ENCODE measurements around the gene TOMM22.

Gene TOMM22

DNA sequence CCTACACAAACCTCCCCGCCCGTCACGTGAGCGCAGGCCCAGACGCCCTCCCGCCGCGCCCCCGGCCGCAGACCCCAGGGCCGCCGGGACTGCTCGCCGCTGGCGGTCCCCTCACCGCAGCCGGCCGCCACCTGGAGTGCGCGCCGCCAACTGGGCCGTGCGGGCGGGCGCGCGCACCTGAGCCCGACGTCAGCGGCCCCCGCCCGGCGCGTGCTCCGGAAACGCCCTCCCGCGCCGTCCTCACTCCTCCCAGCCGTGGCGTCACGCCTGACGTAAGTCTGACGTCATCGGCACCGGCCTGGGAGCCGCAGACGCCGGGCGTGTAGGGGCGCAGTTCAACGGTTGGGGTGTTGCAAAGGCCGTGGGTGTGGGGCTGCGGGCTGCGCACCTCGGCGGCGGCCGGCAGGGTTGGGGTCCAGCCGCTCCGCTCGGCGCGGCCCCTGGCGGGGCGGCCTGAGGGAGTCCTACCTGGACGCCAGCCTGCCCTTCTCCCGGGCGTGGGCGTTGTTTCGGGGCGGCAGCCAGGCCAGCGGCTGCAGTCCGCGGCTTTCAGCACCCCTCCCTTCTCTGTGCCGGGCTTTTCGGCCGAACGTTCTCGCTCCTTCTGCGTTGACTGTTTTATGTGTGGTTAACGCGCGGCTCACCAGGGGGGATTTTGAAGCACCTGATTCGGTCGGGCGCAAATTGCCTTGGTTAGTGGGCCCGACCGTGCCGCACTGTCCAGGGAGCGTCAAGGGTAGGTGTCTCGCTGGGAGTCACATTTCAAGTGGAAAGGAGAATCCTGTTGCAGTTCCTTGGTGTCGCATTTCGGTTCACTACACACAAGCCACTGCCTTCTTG, 19.3 kb downstream of the TOMM22 start, which contains the start of gene JOSD1:
JOSD1 (minus strand) TSS at position 155 of the 840 bp plus-strand sequence. CDS start 956 bp downstream, outside the sequence.
- TF ChIP-seq, protein P1, sequence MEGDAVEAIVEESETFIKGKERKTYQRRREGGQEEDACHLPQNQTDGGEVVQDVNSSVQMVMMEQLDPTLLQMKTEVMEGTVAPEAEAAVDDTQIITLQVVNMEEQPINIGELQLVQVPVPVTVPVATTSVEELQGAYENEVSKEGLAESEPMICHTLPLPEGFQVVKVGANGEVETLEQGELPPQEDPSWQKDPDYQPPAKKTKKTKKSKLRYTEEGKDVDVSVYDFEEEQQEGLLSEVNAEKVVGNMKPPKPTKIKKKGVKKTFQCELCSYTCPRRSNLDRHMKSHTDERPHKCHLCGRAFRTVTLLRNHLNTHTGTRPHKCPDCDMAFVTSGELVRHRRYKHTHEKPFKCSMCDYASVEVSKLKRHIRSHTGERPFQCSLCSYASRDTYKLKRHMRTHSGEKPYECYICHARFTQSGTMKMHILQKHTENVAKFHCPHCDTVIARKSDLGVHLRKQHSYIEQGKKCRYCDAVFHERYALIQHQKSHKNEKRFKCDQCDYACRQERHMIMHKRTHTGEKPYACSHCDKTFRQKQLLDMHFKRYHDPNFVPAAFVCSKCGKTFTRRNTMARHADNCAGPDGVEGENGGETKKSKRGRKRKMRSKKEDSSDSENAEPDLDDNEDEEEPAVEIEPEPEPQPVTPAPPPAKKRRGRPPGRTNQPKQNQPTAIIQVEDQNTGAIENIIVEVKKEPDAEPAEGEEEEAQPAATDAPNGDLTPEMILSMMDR (IDR thresholded peaks at IDR 0.05; ENCODE audit: borderline replicate concordance, insufficient read depth, low read depth, low read length): 0 out of 2 replicates have a peak, but pooled peaks have one; percentile 2
- H3K4me3 ChIP-seq (ENCODE audit: low read depth, low read length): peak within 1 kb of the TSS; percentile 87

DNA sequence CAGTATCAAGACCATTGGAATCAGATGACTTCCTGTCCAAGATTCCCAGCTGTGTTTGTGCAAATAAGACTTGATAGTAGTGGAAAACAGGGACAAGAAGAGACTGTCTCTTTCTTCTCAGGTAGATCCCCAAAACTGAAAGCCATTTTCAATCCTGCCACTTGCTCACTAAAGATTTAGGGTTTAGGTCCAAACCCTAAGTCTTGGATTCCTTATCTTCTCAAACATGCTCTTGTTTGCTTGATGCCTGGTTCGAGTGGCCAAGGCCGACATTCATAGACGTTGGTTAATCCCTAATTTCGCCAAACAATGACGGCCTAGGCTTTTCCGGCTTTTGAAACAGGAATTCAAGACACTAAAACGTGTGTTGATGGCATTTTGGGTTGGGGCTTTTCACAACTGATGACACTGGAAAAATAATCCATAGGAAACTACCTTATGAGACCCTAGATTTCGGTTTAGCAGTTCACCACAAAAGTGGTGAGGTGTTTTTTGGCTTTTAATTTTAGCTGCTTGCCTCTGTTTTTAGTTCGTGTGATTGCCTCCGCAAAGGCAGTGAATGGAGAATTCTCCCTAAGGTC, 23.0 kb downstream of the TOMM22 start:
- TF ChIP-seq, protein P1 (IDR thresholded peaks at IDR 0.05; ENCODE audit: borderline replicate concordance, insufficient read depth, low read depth, low read length): no peak
- H3K4me3 ChIP-seq (ENCODE audit: low read depth, low read length): peak overlapping the region; percentile 47

DNA sequence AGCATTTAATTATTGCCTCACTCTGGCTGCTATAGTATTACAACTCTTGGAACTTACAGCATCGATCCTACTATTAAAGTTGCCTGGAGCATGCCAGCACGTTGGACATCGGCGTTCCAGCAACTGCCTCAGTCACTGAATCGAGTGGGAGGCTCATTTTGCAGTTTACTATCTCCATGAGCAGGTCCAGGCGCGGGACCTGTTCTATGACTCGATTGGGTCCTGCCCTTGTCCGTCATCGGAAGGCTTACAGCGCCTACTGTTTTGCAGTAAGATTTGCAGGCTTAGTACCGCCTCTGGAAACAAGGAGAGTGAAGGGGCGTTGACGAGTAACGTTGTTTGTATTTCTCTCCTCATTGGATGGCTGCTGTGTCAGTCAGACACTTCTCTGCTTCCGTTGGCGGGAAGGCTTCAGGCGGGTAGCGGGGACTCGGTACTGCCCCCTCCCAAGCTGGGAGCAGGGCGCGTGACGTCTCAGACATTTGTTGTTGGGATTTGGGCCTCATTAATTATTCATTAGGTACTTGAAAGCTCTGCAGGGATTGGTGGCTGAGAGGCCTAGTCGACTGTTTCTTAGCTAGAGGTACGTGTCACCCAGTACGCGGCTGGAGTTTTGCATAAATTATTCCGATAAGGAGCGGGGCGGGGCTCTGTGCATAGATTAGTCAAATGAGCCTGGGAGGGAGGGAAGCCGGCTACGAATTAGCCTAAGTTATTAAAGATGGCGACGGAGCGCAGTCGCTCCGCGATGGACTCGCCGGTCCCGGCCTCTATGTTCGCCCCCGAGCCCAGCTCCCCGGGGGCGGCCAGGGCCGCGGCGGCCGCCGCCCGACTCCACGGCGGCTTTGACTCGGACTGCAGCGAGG, 23.7 kb downstream of the TOMM22 start, which contains the start of gene GTPBP1:
GTPBP1 (plus strand) TSS at position 710 of the 866 bp plus-strand sequence; CDS start at position 722, 12 bp downstream.
- TF ChIP-seq, protein P1 (IDR thresholded peaks at IDR 0.05; ENCODE audit: borderline replicate concordance, insufficient read depth, low read depth, low read length): no peak
- peak within 1 kb of the TSS; percentile 79 for H3K4me3 ChIP-seq (ENCODE audit: low read depth, low read length)

DNA sequence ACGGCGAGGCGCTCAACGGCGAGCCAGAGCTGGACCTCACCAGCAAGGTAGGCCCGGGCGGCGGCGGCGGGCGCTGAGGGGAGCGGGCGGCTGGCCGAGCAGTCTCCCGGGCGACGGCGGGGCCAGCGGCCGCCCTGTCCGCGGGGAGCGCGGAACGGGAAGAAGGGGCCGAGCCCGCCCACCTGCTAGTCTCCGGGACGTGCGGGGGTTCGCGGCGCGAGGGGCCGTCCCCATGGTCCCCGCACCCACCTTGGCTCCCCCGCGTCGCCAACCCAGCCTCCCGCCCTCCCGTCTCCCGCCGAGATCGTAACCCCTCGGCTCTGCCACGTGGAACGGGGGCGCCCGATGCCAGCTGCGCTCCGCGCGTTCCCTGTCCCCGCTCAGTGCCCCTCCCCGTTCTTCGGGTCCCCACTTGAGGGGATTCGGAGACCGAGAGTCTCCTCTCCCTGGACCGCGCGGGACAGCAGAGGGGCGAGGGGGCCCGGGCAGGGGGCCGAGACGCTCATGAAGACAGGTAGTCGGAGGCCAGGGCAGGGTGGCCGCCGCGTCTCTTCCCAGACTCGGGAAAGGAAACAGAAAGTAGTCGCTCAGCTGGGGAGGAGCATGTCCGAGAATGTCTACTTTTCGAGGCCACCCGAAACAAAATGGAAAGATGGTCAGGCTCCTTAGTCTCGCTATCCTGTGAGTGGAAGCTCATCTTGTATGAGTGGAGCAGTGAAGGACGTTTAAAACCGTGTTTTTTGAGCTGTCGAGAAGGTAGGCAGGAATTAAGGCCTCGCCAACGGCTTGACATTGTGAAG, 24.5 kb downstream of the TOMM22 start:
- TF ChIP-seq, protein P1 (IDR thresholded peaks at IDR 0.05; ENCODE audit: borderline replicate concordance, insufficient read depth, low read depth, low read length): no peak
- H3K4me3 ChIP-seq (ENCODE audit: low read depth, low read length): peak overlapping the region; percentile 79

DNA sequence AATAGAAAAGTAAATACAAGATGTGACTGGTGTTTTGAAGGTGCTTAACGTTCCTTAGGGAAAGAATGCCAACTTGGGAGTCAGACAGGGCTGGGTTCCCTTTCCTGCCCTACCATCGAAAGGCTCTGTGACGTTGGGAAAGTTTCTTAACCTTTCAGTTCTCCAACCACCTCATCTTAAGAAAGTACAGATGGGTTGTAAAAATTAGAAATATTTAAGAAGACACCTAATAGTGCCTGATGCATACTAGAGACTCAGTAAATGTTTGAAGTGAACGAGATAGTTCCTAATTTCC, 25.1 kb downstream of the TOMM22 start:
- TF ChIP-seq, protein P1 (IDR thresholded peaks at IDR 0.05; ENCODE audit: borderline replicate concordance, insufficient read depth, low read depth, low read length): no peak
- peak overlapping the region; percentile 79 for H3K4me3 ChIP-seq (ENCODE audit: low read depth, low read length)

DNA sequence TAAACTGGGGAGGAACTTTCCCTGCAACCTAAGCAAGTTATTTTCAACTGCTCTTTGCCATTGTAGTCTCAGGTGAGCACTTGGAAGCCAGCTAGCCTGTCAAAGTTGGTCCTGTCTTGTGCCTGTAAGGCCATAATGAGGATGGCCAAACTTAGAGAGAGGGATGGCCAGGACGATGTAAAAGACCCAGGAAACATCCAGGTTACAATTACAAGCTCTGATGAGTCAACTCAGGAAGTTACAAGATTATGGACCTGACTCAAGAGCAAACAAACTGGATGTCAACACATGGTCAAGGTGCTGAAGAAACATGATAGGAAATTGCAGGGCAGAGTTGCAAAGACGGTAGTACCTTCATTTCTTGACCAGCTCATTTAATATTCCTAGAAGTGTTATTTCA, 25.6 kb downstream of the TOMM22 start:
- TF ChIP-seq, protein P1 (IDR thresholded peaks at IDR 0.05; ENCODE audit: borderline replicate concordance, insufficient read depth, low read depth, low read length): no peak

More for the DNA sequence above, 25.6 kb downstream of the TOMM22 start:
- peak overlapping the region; percentile 79 for H3K4me3 ChIP-seq (ENCODE audit: low read depth, low read length)

Data from GM12875 (cell line).